K562 (cell line): ENCODE measurements around the gene CNKSR3. TPM values are rescaled to one million over a fixed set of nuclear protein-coding genes. Genes with fewer than 3 reads are reported as not detected.

Source experiments
- BACH1 ChIP-seq: fragments of 200-800 bp; sonication (Bioruptor generic); IDR thresholded peaks from 2 replicates; pipeline ENCODE4 v1.6.1; 2016; ENCODE audit warnings: missing genetic modification characterization, missing compliant biosample characterization
- BRF1 ChIP-seq: IDR thresholded peaks from 3 replicates; pipeline ENCODE4 v1.6.1; 2011; ENCODE audit warnings: borderline replicate concordance, mild to moderate bottlenecking; ENCODE audit not compliant: insufficient read length; ENCODE audit errors: extremely low read depth
- CC2D1A ChIP-seq: fragments of 450-650 bp; IDR thresholded peaks from 2 replicates; pipeline ENCODE4 v1.6.1; 2017; ENCODE audit warnings: mild to moderate bottlenecking
- CTBP1 ChIP-seq: fragments of 450-650 bp; IDR thresholded peaks from 2 replicates; pipeline ENCODE4 v1.6.1; 2016; ENCODE audit warnings: borderline replicate concordance
- DPF2 ChIP-seq: fragments of 450-650 bp; IDR thresholded peaks from 2 replicates; pipeline ENCODE4 v1.6.1; 2016
- ELF1 ChIP-seq: fragments of 200-800 bp; sonication (Bioruptor generic); IDR thresholded peaks from 2 replicates; pipeline ENCODE4 v1.6.1; 2016; ENCODE audit warnings: missing genetic modification characterization, missing compliant biosample characterization
- ETS2 ChIP-seq: IDR thresholded peaks from 2 replicates; pipeline ENCODE4 v1.6.1; 2016; ENCODE audit warnings: borderline replicate concordance, missing genetic modification characterization, mild to moderate bottlenecking, moderate library complexity, missing compliant biosample characterization; ENCODE audit not compliant: poor library complexity, severe bottlenecking
- ETV1 ChIP-seq: fragments of 450-650 bp; conservative IDR thresholded peaks from 2 replicates; pipeline ENCODE4 v1.6.1; 2016; ENCODE audit warnings: missing genetic modification characterization, control low read depth, low read depth, missing compliant biosample characterization
- RBM15 ChIP-seq: fragments of 200-400 bp; formaldehyde crosslinking; IDR thresholded peaks from 2 replicates; pipeline ENCODE4 v1.6.1; 2018; ENCODE audit warnings: mild to moderate bottlenecking, low read length, moderate library complexity; ENCODE audit not compliant: insufficient read depth
- SRSF1 ChIP-seq: fragments of 200-400 bp; formaldehyde crosslinking; IDR thresholded peaks from 2 replicates; pipeline ENCODE4 v1.6.1; 2017; ENCODE audit warnings: mild to moderate bottlenecking, low read depth, low read length, moderate library complexity
- TAF9B ChIP-seq: fragments of 450-650 bp; IDR thresholded peaks from 2 replicates; pipeline ENCODE4 v1.6.1; 2018; ENCODE audit warnings: mild to moderate bottlenecking; ENCODE audit not compliant: partially characterized antibody
- ZBTB8A ChIP-seq: fragments of 450-650 bp; IDR thresholded peaks from 2 replicates; pipeline ENCODE4 v1.6.1; 2018; ENCODE audit warnings: mild to moderate bottlenecking, moderate library complexity; ENCODE audit not compliant: partially characterized antibody
- ZC3H8 ChIP-seq: fragments of 450-650 bp; IDR thresholded peaks from 2 replicates; pipeline ENCODE4 v1.6.1; 2017
- ZNF232 ChIP-seq: sonication (generic); formaldehyde crosslinking; IDR thresholded peaks from 2 replicates; pipeline ENCODE4 v1.8.0; 2022; ENCODE audit warnings: mild to moderate bottlenecking, missing genetic modification reagents
- ZNF445 ChIP-seq: fragments of 250-450 bp; sonication (Bioruptor Pico); IDR thresholded peaks from 2 replicates; pipeline ENCODE4 v1.4.0; 2020; ENCODE audit warnings: low read depth, mild to moderate bottlenecking, moderate library complexity
- polyA plus RNA-seq, 8 experiments: library from polyadenylated mRNA; depleted of rRNA in 4 of 8; stranded (reverse) in 5 of 8; unstranded in 3 of 8; fragments of >200 nt; fragmentation: Nextera tagmentation in 2 of 8; fragmentation: Illumina TruSeq in 1 of 8; extraction: Ambion mirVana in 2 of 8; extraction: Trizol in 1 of 8; gene quantifications; 2 replicates each; pipeline versions ENCODE4 v1.2.1 to v1.2.3, GENCODE V29; 2011 to 2014; ENCODE audit warnings: inconsistent platforms in 1 of 8, missing spikeins in 1 of 8
- total RNA-seq, 7 experiments: library from RNA; depleted of rRNA in 6 of 7; stranded (reverse); fragments of >200 nt in 6 of 7; fragmentation: Illumina TruSeq in 2 of 7; extraction: Trizol in 2 of 7; gene quantifications; 2 replicates each; pipeline versions ENCODE4 v1.2.1 to v1.2.3, GENCODE V29; 2011 to 2021; ENCODE audit warnings: low replicate concordance in 1 of 7
- TF ChIP-seq, protein P1 (sequence below), 2 experiments: IDR thresholded peaks; 2 replicates each; pipeline ENCODE4 v1.6.1; 2011; ENCODE audit warnings: borderline replicate concordance in 1 of 2, control low read depth in 1 of 2, low read depth in 1 of 2, low read length in 1 of 2, mild to moderate bottlenecking in 1 of 2, mixed read lengths in 1 of 2, moderate library complexity in 1 of 2; ENCODE audit not compliant: insufficient read depth in 1 of 2, insufficient read length in 1 of 2, poor library complexity in 1 of 2, severe bottlenecking in 1 of 2; ENCODE audit errors: extremely low read depth in 1 of 2
- TF ChIP-seq, protein P2 (sequence below): fragments of 450-650 bp; IDR thresholded peaks from 2 replicates; pipeline ENCODE4 v1.6.1; 2017; ENCODE audit warnings: antibody characterized with exemption, mild to moderate bottlenecking
- TF ChIP-seq, protein P3 (sequence below): sonication (generic); formaldehyde crosslinking; IDR thresholded peaks from 2 replicates; pipeline ENCODE4 v1.9.0; 2022; ENCODE audit warnings: mild to moderate bottlenecking, missing genetic modification reagents
- TF ChIP-seq, protein P4 (sequence below): fragments of 200-400 bp; formaldehyde crosslinking; IDR thresholded peaks from 2 replicates; pipeline ENCODE4 v1.6.1; 2017; ENCODE audit warnings: mild to moderate bottlenecking, low read depth, low read length, moderate library complexity
- TF ChIP-seq, protein P5 (sequence below): sonication (generic); formaldehyde crosslinking; IDR thresholded peaks from 2 replicates; pipeline ENCODE4 v1.8.0; 2022; ENCODE audit warnings: missing genetic modification reagents, mild to moderate bottlenecking, moderate library complexity, borderline replicate concordance

CNKSR3 gene
- total and polyA plus RNA-seq, 9 of the 15 experiments (the other 6 are each of a cell fraction or from before 2014, with no cell fraction given), result 4.5 to 29.6 (median 9.5) TPM

DNA sequence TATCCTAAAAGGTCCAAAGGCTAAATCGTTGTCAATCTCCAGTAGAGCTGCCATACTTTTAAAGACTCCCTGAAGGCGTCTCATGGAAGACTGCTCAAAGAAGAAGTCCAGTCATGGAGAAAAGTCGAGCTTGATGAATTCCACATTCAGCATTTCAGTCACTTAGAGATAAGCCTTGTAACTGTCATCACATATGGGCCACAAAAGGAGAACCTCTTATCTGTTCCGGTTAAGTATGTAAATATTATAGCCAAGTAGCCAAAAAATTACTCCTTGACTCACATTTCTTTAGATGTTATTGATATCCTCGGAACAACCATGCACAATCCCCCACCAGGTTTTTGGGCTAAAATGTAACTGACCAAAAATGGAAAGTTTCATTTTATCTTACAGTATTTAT is 9.8 kb upstream of the CNKSR3 start (continued):
- no peak for TF ChIP-seq BACH1 (tag)
- no peak for TF ChIP-seq ZBTB8A
- peak; percentile 60; the same call in 1 of the 2 replicates for TF ChIP-seq CTBP1
- TF ChIP-seq CC2D1A, result 0 out of 2 replicates have a peak, but pooled peaks have one; percentile 33
- TF ChIP-seq, protein P1, sequence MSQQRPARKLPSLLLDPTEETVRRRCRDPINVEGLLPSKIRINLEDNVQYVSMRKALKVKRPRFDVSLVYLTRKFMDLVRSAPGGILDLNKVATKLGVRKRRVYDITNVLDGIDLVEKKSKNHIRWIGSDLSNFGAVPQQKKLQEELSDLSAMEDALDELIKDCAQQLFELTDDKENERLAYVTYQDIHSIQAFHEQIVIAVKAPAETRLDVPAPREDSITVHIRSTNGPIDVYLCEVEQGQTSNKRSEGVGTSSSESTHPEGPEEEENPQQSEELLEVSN (IDR thresholded peaks at IDR 0.05; ENCODE audit: borderline replicate concordance in 1 of 2, extremely low read depth in 1 of 2, insufficient read depth in 1 of 2, insufficient read length in 1 of 2, low read depth in 1 of 2, low read length in 1 of 2, poor library complexity in 1 of 2, severe bottlenecking in 1 of 2), result no peak
- TF ChIP-seq, protein P2, sequence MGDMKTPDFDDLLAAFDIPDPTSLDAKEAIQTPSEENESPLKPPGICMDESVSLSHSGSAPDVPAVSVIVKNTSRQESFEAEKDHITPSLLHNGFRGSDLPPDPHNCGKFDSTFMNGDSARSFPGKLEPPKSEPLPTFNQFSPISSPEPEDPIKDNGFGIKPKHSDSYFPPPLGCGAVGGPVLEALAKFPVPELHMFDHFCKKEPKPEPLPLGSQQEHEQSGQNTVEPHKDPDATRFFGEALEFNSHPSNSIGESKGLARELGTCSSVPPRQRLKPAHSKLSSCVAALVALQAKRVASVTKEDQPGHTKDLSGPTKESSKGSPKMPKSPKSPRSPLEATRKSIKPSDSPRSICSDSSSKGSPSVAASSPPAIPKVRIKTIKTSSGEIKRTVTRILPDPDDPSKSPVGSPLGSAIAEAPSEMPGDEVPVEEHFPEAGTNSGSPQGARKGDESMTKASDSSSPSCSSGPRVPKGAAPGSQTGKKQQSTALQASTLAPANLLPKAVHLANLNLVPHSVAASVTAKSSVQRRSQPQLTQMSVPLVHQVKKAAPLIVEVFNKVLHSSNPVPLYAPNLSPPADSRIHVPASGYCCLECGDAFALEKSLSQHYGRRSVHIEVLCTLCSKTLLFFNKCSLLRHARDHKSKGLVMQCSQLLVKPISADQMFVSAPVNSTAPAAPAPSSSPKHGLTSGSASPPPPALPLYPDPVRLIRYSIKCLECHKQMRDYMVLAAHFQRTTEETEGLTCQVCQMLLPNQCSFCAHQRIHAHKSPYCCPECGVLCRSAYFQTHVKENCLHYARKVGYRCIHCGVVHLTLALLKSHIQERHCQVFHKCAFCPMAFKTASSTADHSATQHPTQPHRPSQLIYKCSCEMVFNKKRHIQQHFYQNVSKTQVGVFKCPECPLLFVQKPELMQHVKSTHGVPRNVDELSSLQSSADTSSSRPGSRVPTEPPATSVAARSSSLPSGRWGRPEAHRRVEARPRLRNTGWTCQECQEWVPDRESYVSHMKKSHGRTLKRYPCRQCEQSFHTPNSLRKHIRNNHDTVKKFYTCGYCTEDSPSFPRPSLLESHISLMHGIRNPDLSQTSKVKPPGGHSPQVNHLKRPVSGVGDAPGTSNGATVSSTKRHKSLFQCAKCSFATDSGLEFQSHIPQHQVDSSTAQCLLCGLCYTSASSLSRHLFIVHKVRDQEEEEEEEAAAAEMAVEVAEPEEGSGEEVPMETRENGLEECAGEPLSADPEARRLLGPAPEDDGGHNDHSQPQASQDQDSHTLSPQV, result no peak; the same call in none of the 2 replicates
- no peak for TF ChIP-seq ZNF445 (CRISPR knock-in tag)
- no peak for TF ChIP-seq BRF1
- TF ChIP-seq ZC3H8, result no peak
- TF ChIP-seq TAF9B, result peak; percentile 39
- no peak for TF ChIP-seq RBM15
- TF ChIP-seq DPF2, result peak; percentile 94
- TF ChIP-seq, protein P3, sequence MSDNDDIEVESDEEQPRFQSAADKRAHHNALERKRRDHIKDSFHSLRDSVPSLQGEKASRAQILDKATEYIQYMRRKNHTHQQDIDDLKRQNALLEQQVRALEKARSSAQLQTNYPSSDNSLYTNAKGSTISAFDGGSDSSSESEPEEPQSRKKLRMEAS (CRISPR knock-in tag), result no peak
- TF ChIP-seq, protein P4, sequence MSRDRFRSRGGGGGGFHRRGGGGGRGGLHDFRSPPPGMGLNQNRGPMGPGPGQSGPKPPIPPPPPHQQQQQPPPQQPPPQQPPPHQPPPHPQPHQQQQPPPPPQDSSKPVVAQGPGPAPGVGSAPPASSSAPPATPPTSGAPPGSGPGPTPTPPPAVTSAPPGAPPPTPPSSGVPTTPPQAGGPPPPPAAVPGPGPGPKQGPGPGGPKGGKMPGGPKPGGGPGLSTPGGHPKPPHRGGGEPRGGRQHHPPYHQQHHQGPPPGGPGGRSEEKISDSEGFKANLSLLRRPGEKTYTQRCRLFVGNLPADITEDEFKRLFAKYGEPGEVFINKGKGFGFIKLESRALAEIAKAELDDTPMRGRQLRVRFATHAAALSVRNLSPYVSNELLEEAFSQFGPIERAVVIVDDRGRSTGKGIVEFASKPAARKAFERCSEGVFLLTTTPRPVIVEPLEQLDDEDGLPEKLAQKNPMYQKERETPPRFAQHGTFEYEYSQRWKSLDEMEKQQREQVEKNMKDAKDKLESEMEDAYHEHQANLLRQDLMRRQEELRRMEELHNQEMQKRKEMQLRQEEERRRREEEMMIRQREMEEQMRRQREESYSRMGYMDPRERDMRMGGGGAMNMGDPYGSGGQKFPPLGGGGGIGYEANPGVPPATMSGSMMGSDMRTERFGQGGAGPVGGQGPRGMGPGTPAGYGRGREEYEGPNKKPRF, result no peak
- TF ChIP-seq, protein P5, sequence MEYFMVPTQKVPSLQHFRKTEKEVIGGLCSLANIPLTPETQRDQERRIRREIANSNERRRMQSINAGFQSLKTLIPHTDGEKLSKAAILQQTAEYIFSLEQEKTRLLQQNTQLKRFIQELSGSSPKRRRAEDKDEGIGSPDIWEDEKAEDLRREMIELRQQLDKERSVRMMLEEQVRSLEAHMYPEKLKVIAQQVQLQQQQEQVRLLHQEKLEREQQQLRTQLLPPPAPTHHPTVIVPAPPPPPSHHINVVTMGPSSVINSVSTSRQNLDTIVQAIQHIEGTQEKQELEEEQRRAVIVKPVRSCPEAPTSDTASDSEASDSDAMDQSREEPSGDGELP (CRISPR knock-in tag), result no peak
- TF ChIP-seq ETV1 (tag), result peak; percentile 55
- no peak for TF ChIP-seq SRSF1
- no peak for TF ChIP-seq ETS2 (tag)
- TF ChIP-seq ELF1, result no peak
- no peak for TF ChIP-seq ZNF232 (CRISPR knock-in tag)
